Ammon's horn (tissue), 1 donor: ENCODE measurements around the gene C1orf174.

Experiments
- DNase-seq: peaks from one replicate; pipeline ENCODE4 v3.0.0-alpha.2; 2016; ENCODE audit warnings: low spot score

C1orf174 gene

DNA sequence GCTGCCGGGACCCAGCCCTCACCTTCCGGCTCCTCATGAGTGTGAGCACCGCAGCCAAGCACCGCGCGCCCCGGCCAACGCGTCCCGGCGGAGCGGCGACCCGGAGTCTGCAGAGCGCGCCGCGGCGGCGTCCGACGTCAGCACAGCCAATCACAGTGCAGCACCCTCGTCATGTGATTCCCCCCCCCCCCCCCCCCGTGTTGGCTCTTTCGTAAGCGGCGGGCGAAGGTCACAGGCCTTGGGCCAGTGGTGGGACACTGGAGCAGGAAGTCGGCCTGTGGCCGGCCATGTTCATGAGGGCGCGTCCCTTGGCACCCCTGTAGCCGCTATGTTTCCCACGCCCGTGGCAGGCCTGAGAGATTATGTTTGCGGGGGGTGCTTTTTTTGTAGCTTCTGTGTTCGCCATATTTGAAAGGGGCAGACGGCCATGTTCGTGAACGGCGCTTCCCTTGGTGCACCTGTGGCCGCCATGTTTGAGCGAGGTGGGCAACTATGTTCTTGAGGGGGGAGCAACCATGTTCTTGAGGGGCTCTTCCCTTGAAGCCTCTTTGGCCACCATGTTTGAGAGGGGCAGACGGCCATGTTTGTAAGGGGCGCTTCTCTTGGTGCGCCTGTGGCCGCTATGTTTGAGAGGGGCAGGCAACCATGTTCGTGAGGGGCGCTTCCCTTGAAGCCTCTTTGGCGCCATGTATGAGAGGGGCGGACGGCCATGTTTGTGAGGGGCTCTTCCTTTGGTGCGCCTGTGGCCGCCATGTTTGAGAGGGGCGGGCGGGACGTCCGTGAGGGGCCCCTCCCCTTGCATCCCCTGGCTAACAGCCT is at the start of gene C1orf174:
C1orf174 (minus strand) TSS at position 123 of the 819 bp plus-strand sequence; CDS start at position 37, 86 bp downstream.
- peak; percentile 99 for DNase-seq

DNA sequence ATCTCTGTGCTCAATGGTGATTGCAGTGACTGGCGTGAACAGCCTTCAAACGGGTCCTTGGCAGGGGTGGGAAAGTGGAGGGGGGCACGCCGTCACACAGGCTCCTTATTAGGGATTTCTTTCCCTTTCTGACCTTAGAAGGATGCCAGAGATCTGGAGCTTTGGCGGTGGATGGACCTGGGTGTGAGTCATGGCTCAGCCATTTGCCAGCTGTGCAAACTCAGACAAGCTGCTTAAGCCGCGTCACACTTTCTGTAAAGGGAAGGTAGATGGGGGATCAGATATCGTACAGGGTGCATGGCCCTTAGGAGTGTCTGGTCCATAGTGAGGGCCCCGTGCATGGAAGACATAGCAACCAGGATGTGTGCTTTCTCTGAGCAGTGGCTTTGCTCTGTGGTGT is 48.3 kb upstream of the C1orf174 start:
- DNase-seq: no peak

DNA sequence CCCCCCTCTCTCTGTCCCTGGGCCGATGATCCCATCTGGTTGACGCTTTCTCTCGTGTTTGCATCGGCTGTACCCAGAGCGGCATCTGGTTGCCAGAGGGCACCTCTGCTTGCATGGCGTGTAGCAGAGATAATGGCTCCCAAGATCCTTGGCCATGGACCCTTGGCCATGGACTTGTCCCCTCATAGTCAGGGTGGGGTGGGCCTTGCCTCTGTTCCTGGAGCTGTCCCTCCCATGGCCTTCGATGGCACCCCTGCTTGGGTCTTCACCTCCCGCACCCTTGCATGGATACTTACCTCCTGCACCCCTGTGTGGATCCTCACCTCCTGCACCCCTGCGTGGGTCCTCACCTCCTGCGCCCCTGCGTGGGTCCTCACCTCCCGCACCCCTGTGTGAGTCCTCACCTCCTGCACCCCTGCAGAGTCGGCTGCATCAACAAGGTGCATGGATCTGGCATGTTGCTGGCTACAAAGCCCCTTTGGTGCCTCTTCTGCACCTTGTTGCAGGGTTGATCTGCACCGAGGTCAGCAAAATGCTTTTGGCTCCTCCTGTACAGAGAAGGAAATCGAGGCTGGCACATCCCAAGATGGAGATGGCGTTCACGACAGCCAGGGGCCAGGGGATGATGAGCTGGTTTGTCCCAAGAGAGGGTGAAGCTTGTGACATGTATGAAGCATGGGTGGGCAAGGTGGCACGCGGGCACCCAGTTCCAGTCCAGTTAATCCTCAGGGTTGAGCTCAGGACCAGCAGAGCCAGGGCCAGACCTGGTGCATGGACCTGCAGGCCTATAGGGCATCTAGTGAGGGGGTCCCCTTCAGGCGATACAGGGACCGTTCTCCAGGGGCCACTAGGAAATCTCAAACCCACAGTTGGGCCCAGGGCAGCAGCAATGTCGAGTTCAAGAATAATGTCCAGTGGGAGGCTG is 46.1 kb upstream of the C1orf174 start:
- DNase-seq: no peak

DNA sequence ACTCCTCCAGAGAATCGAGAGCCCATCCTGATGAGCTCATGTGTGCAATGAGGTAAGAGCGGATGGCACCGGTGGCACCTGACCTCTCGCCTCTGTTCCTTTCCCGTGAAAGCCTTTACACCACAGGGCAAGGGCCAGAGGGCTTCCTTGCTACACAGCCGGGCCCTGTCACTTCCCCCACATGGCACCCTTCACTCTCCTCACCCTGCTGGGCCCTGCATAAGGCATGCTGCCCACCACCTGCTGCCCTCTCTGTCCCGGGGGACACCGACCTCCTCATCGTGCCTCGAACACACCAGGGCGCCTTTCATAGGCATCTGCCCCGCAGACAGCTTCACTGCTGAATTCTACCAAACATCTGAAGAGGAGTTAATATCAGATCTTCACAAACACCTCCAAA is 45.1 kb upstream of the C1orf174 start:
- DNase-seq: no peak

- peak; percentile 26 for DNase-seq
Observed at GRCh38 chr1:3944578-3945125, 44.6 kb upstream of the C1orf174 start.

- DNase-seq: no peak
Observed at GRCh38 chr1:3943806-3944577, 43.9 kb upstream of the C1orf174 start.

GRCh38 chr1:3943123-3943431 is 43.0 kb upstream of the C1orf174 start:
- DNase-seq: no peak

- DNase-seq: no peak
Observed at GRCh38 chr1:3942416-3943122, 42.5 kb upstream of the C1orf174 start.

GRCh38 chr1:3940754-3941345 is 40.8 kb upstream of the C1orf174 start:
- peak; percentile 15 for DNase-seq

DNA sequence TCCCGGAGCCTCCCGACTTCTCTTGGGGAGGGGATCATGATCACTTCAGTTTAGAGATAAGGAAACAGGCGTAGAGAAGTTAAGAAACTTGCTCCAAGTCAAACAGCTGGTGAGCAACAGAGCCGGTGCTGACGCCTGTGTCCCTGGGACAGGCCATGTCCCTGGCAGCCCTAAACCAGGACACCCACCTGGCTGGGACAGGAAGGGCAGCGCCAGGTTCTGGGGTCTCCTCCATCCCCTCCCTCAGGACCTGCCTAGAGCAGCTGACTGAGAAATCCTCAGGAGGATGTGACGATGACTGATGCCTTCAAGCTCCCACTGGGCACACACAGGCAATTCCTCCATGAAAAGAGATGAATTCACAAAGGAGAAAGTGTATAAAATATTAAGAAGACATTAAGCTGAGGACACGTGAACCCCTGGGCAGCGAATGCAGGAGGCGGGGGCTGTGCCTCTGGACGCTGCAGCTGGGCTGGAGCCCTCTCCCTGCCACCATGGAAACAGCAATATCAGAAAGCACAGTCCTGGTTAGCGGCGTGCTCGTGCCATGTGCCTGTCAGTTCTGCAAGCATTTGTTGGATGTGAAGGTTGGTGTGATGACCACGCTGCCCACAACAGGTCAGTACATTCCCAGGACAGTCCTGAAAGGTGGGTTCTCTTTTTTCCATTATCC is 40.1 kb upstream of the C1orf174 start:
- no peak for DNase-seq

GRCh38 chr1:3939242-3940080 is 39.4 kb upstream of the C1orf174 start:
- no peak for DNase-seq

DNA sequence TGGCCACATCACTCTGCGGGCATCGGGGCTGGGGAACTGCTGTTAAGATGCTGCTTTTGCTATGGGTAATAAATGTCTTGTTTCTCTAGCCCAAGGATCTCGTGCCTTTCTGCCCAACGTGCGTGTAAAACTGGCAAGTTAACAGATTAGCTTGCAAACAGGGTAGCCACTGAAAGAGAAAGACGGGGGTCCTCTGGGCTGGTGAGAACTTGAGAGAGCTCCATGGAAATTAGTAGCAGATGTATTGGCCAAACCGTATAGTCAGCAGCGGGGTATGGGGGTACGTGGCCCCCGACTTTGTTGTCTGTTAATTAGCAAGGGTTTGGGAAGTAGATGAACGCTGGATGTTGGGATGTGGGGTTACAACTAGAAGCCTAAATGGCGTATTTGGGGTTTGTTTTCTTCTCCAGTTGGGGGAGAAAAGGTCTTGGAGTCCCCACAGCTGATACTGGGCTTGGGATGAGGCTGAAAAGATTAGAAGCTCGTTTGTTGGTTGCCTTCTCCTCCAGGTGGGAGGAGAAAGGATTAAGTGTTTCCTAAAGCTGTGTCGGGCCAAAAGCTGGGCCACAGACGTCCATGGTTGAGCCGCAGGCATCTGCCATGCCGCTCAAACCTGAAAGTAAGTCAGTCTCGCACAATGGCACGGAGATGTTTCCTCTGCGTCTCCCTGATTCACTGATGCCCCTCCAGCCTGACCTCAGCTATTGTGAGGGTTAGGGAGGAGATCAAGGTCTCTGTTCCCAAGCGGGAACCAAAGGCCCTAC is 32.3 kb upstream of the C1orf174 start:
- DNase-seq: no peak

DNA sequence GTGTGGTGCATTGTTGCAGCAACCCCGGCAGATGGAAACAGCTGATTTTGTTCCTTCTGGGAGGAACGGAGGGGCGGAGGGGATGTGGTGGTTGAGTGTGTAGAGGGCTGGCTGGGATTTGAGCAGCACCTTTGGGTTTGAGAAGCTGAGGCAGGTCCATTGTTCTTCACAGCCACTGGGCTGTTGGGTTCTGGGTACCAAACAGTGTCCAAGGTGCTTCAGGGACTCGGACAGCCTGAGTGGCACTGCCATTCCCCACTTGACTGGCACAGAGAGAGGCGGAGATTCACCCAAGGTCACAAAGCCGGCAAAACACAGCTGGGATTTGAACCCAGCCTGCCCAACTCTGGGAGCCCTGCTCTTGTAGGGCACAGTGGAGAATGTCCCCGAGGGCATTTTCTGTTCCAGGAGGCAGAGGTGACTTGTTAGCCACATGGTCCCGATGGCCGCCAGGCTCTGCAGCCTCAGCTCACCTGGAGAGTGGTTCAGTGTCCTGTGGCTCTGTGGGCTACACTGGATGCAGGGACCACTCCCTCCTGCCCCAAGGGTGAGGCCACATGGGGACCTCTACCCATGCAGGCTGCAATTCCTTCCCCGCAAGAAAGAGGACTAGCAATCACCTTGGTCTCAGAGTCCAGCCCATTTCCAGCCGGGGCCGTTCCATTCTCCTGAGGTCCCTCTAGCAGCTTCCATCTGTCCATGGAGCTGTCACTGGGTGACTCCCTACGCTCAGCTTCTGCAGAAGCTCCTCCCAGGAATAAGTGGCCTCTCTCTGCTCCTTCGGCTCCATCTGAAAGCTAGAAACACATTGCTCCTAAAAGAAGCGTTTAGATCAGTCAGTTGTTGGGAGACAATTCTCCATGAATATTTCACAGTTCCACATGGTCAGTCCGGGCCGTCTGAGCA is 31.2 kb upstream of the C1orf174 start:
- DNase-seq: no peak

DNA sequence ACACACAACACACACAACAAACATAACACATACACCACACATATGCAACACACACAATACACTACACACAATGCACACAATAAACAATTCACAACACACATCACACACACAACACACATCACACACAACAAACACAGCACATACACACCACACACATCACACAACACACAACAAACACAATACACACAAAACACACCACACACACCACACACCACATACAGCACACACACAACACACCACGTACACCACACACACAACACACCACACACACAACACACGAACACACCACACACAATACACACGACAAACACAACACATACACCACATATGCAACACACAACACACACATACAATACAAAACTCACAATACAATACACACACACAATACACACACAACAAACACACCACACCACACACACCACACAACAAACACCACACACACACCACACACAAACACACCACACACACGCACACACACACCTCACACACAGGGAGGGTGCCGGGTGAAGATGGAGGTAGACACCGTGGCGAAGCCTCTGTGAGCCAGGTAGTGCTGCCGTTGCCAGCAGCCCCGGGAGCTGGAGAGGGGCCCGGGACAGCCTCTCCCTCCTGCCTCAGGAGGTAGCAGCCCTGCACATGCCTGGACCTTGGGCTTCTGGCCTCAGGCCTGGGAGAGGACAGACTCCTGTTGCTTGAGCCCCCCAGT is 30.4 kb upstream of the C1orf174 start:
- no peak for DNase-seq

DNA sequence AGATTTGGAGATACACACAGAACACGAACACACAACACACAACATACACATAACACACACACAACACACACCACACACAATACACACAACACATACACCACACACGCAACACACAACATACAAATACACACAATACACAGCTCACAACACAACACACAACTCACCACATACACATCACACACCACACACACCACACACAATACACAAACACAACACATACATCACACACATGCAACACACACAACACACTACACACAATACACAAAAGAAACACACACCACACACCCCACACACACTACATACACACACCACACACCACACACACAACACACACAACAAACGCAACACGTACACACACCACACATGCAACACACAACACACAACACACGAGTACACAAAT is 29.1 kb upstream of the C1orf174 start:
- no peak for DNase-seq

DNA sequence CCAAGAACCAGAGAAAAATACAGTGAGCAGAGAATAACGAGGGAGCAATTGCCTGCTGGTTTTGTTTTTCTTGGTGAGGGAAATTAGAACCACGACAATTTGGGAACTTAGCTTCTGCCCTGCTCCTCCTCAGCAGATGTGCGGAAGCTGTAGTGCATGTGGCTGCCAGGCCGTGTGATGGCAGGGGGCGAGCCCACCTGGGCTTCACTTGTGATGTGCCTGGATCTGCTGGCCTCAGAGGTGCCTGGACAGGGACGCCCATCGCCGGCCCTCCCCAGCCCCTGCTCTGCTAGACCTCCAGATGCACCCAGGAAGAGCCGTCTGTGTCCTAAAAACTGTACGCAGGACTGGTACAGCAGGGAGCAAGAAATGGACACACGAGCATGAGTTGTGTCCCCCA is 28.5 kb upstream of the C1orf174 start:
- DNase-seq: no peak

- no peak for DNase-seq
Observed at GRCh38 chr1:3926956-3927355, 26.9 kb upstream of the C1orf174 start.
